Loucy (cell line): ENCODE results near the gene DOCK10.

Source experiments
- H2AFZ ChIP-seq: fragments of 200-600 bp; sonication (generic); 2 replicates; pipeline ENCODE4 v1.6.0; 2016; ENCODE audit warnings: antibody characterized with exemption, mild to moderate bottlenecking, low read length, moderate library complexity
- H3F3A ChIP-seq: fragments of 200-600 bp; 2 replicates; pipeline ENCODE4 v1.6.0; 2016; ENCODE audit warnings: antibody characterized with exemption, low read depth, mild to moderate bottlenecking
- H3K27me3 ChIP-seq: fragments of 200-600 bp; sonication (generic); 2 replicates; pipeline ENCODE4 v1.6.1; 2014; ENCODE audit warnings: low read length, mild to moderate bottlenecking; ENCODE audit not compliant: insufficient read depth, poor library complexity, severe bottlenecking
- H3K36me3 ChIP-seq: fragments of 200-600 bp; sonication (generic); 2 replicates; pipeline ENCODE4 v1.6.1; 2016; ENCODE audit warnings: low read length; ENCODE audit not compliant: insufficient read depth
- H3K4me1 ChIP-seq: fragments of 200-600 bp; sonication (generic); 2 replicates; pipeline ENCODE4 v1.5.1; 2014; ENCODE audit warnings: low read length, mild to moderate bottlenecking; ENCODE audit not compliant: insufficient read depth, poor library complexity, severe bottlenecking
- H3K4me2 ChIP-seq: fragments of 200-600 bp; sonication (generic); 2 replicates; pipeline ENCODE4 v1.6.0; 2014; ENCODE audit warnings: antibody characterized with exemption, low read length, low read depth, mild to moderate bottlenecking; ENCODE audit not compliant: poor library complexity, severe bottlenecking
- H3K4me3 ChIP-seq: fragments of 200-600 bp; sonication (generic); 2 replicates; pipeline ENCODE4 v1.5.1; 2014; ENCODE audit warnings: low read length, mild to moderate bottlenecking, mixed read lengths; ENCODE audit not compliant: poor library complexity, severe bottlenecking
- H3K79me2 ChIP-seq: fragments of 200-600 bp; sonication (generic); 2 replicates; pipeline ENCODE4 v1.6.1; 2014; ENCODE audit warnings: low read length; ENCODE audit not compliant: insufficient read depth
- H3K9ac ChIP-seq: fragments of 200-600 bp; sonication (generic); 2 replicates; pipeline ENCODE4 v1.6.0; 2014; ENCODE audit warnings: mild to moderate bottlenecking, low read depth, low read length, moderate library complexity; ENCODE audit not compliant: poor library complexity, severe bottlenecking
- H3K9me2 ChIP-seq: fragments of 200-600 bp; sonication (generic); replicated peaks from 2 replicates; pipeline ENCODE4 v1.6.1; 2016; ENCODE audit warnings: low read depth, low read length, mixed read lengths
- H3K9me3 ChIP-seq: fragments of 200-600 bp; sonication (generic); 2 replicates; pipeline ENCODE4 v1.6.1; 2014; ENCODE audit warnings: mild to moderate bottlenecking, antibody characterized with exemption, low read length, low read depth; ENCODE audit not compliant: insufficient read depth
- H4K20me1 ChIP-seq: fragments of 200-600 bp; sonication (generic); 2 replicates; pipeline ENCODE4 v1.6.0; 2014; ENCODE audit warnings: antibody characterized with exemption, low read length, mild to moderate bottlenecking; ENCODE audit not compliant: insufficient read depth, poor library complexity, severe bottlenecking
- CTCF ChIP-seq: fragments of 200-600 bp; sonication (generic); conservative IDR thresholded peaks from 2 replicates; pipeline ENCODE4 v1.5.1; 2014; ENCODE audit warnings: mild to moderate bottlenecking, antibody characterized with exemption, low read length
- EZH2phosphoT487 ChIP-seq: fragments of 200-600 bp; IDR thresholded peaks from 2 replicates; pipeline ENCODE4 v1.6.1; 2018; ENCODE audit warnings: antibody characterized with exemption, mild to moderate bottlenecking, moderate library complexity, borderline replicate concordance

Gene DOCK10

GRCh38 chr2:224941960-224942359 lies 100.3 kb downstream of the DOCK10 start:
- no peaks in the 10 kb centered on the region for H3K27me3 ChIP-seq
- H3K9me3 ChIP-seq = no peaks in the 10 kb centered on the region
- H3K9ac ChIP-seq = peak overlapping the region; percentile 71
- H3K36me3 ChIP-seq = no peaks in the 10 kb centered on the region
- H3K4me1 ChIP-seq = peaks cover 82% of the 10 kb centered on the region
- H3K4me3 ChIP-seq = peak overlapping the region; percentile 76
- no peaks in the 10 kb centered on the region for H3F3A ChIP-seq
- H4K20me1 ChIP-seq = peaks cover 4% of the 10 kb centered on the region
- no peak overlapping the region for H2AFZ ChIP-seq
- peak overlapping the region; percentile 90 for H3K4me2 ChIP-seq
- peaks cover 88% of the 10 kb centered on the region for H3K79me2 ChIP-seq
- no peak for TF ChIP-seq EZH2phosphoT487
- TF ChIP-seq CTCF = no peak
- no peaks in the 10 kb centered on the region for H3K9me2 ChIP-seq

GRCh38 chr2:224940618-224941017 lies 101.7 kb downstream of the DOCK10 start:
- no peaks in the 10 kb centered on the region for H3K9me3 ChIP-seq
- peaks cover 91% of the 10 kb centered on the region for H3K79me2 ChIP-seq
- no peak overlapping the region for H3K9ac ChIP-seq
- no peaks in the 10 kb centered on the region for H3F3A ChIP-seq
- H4K20me1 ChIP-seq = peaks cover 4% of the 10 kb centered on the region
- peaks cover 75% of the 10 kb centered on the region for H3K4me1 ChIP-seq
- peak overlapping the region; percentile 20 for H3K4me2 ChIP-seq
- no peaks in the 10 kb centered on the region for H3K27me3 ChIP-seq
- no peaks in the 10 kb centered on the region for H3K36me3 ChIP-seq
- H2AFZ ChIP-seq = no peak overlapping the region
- H3K9me2 ChIP-seq = no peaks in the 10 kb centered on the region
- H3K4me3 ChIP-seq = no peak overlapping the region
- TF ChIP-seq EZH2phosphoT487 = no peak
- no peak for TF ChIP-seq CTCF

- Histone ChIP-seq H3K27me3 (no peaks in the 10 kb centered on the region), H2AFZ (no peak overlapping the region), H3K9ac (no peak overlapping the region), H3K36me3 (no peaks in the 10 kb centered on the region), H3F3A (no peaks in the 10 kb centered on the region), H3K4me1 (peaks cover 60% of the 10 kb centered on the region), H3K4me3 (no peak overlapping the region), H4K20me1 (peaks cover 4% of the 10 kb centered on the region), H3K4me2 (peak overlapping the region; percentile 20), H3K9me2 (no peaks in the 10 kb centered on the region), H3K79me2 (peaks cover 90% of the 10 kb centered on the region), H3K9me3 (no peaks in the 10 kb centered on the region)
- TF ChIP-seq EZH2phosphoT487 = no peak
- no peak for TF ChIP-seq CTCF
Measured at GRCh38 chr2:224938651-224939182, 103.6 kb downstream of the DOCK10 start.
